GM20000 (cell line): ENCODE results near the gene CALR3.

ENCODE experiments used
- DNase-seq: peaks from one replicate; pipeline ENCODE4 v3.0.0; 2012; ENCODE audit warnings: low spot score
- CTCF ChIP-seq: IDR thresholded peaks from 2 replicates; pipeline ENCODE4 v1.5.1; 2012; ENCODE audit warnings: mild to moderate bottlenecking, control low read depth; ENCODE audit errors: extremely low read depth, missing control alignments

The CALR3 gene

GRCh38 chr19:16529466-16530144, 33.6 kb upstream of the CALR3 start:
- no peak for TF ChIP-seq CTCF
- DNase-seq: no peak

GRCh38 chr19:16527971-16528521, 32.1 kb upstream of the CALR3 start:
- peak; percentile 37 for TF ChIP-seq CTCF
- peak; percentile 69 for DNase-seq

- TF ChIP-seq CTCF: no peak
Observed at GRCh38 chr19:16527334-16527935, 31.5 kb upstream of the CALR3 start.

GRCh38 chr19:16525751-16526481, 29.9 kb upstream of the CALR3 start:
- no peak for TF ChIP-seq CTCF
- DNase-seq: no peak

More at GRCh38 chr19:16527334-16527935, 31.5 kb upstream of the CALR3 start:
- no peak for DNase-seq

GRCh38 chr19:16524991-16525734, 29.2 kb upstream of the CALR3 start:
- TF ChIP-seq CTCF: no peak
- DNase-seq: no peak

GRCh38 chr19:16522559-16523377, 26.8 kb upstream of the CALR3 start:
- DNase-seq: no peak
- no peak for TF ChIP-seq CTCF
